NCI-H2196 treated with DMSO at 0.1 percent for 48 hours (cell line): ENCODE measurements around the gene R3HDM2.

Experiments used
- DNase-seq: peaks from one replicate; lab custom pipeline; 2025; ENCODE audit not compliant: unreplicated experiment; lab: John Stamatoyannopoulos, UW

The R3HDM2 gene

GRCh38 chr12:57430931-57431566 is at the start of gene R3HDM2:
Gene R3HDM2, minus strand, starts transcription at chr12:57431043. Its CDS starts 120,615 bp downstream, at chr12:57310428.
- DNase-seq: peak; percentile 95

- no peak for DNase-seq
Measured at GRCh38 chr12:57479376-57480115, 48.7 kb upstream of the R3HDM2 start, which contains the start of gene ARHGAP9. Gene ARHGAP9, minus strand, starts transcription at chr12:57479866. Its CDS starts 460 bp downstream, at chr12:57479406.

GRCh38 chr12:57479043-57479375 is 48.2 kb upstream of the R3HDM2 start:
- DNase-seq: no peak

- DNase-seq: no peak
Measured at GRCh38 chr12:57477710-57478681, 47.2 kb upstream of the R3HDM2 start.

- DNase-seq: no peak
Measured at GRCh38 chr12:57476993-57477709, 46.3 kb upstream of the R3HDM2 start.

- no peak for DNase-seq
Measured at GRCh38 chr12:57476162-57476992, 45.5 kb upstream of the R3HDM2 start.

GRCh38 chr12:57475271-57476161 is 44.7 kb upstream of the R3HDM2 start:
- no peak for DNase-seq

GRCh38 chr12:57474862-57475261 is 44.0 kb upstream of the R3HDM2 start:
- no peak for DNase-seq

GRCh38 chr12:57474430-57474829 is 43.6 kb upstream of the R3HDM2 start:
- no peak for DNase-seq

- no peak for DNase-seq
Measured at GRCh38 chr12:57473886-57474285, 43.0 kb upstream of the R3HDM2 start.

- DNase-seq: no peak
Measured at GRCh38 chr12:57473392-57473791, 42.5 kb upstream of the R3HDM2 start.

- no peak for DNase-seq
Measured at GRCh38 chr12:57472391-57472790, 41.5 kb upstream of the R3HDM2 start.

GRCh38 chr12:57471661-57472060 is 40.8 kb upstream of the R3HDM2 start:
- DNase-seq: no peak

- no peak for DNase-seq
Measured at GRCh38 chr12:57470970-57471656, 40.3 kb upstream of the R3HDM2 start.

- DNase-seq: no peak
Measured at GRCh38 chr12:57470286-57470969, 39.6 kb upstream of the R3HDM2 start.

GRCh38 chr12:57469296-57470164 is 38.7 kb upstream of the R3HDM2 start:
- no peak for DNase-seq

- DNase-seq: no peak
Measured at GRCh38 chr12:57467915-57468314, 37.1 kb upstream of the R3HDM2 start.
